NCI-H82 (cell line): ENCODE results near the gene RANBP3.
"Not testable (repeated sequence)": the region's sequence is repeated elsewhere in the genome, so short reads cannot be mapped to it uniquely, and the experiment has no call there.

ENCODE experiments used
- DNase-seq: peaks from one replicate; lab custom pipeline; 2025; lab: John Stamatoyannopoulos, UW

The RANBP3 gene

GRCh38 chr19:5903624-5904351 is 74.2 kb downstream of the RANBP3 start, which contains the start of gene NDUFA11:
NDUFA11 (minus strand) TSS chr19:5903790; CDS start chr19:5903708, 82 bp downstream.
- DNase-seq = peak; percentile 98

- peak; percentile 42 for DNase-seq
Observed at GRCh38 chr19:5903056-5903623, 74.8 kb downstream of the RANBP3 start.

- no peak for DNase-seq
Observed at GRCh38 chr19:5900976-5901375, 77.0 kb downstream of the RANBP3 start.

- DNase-seq = no peak
Observed at GRCh38 chr19:5899728-5900526, 78.0 kb downstream of the RANBP3 start.

GRCh38 chr19:5897189-5897969 is 80.6 kb downstream of the RANBP3 start:
- DNase-seq = no peak

- DNase-seq = no peak
Observed at GRCh38 chr19:5896365-5897076, 81.4 kb downstream of the RANBP3 start.

- DNase-seq = no peak
Observed at GRCh38 chr19:5895890-5896289, 82.0 kb downstream of the RANBP3 start.

- no peak for DNase-seq
Observed at GRCh38 chr19:5895409-5895808, 82.5 kb downstream of the RANBP3 start.

GRCh38 chr19:5894704-5895349 is 83.1 kb downstream of the RANBP3 start:
- DNase-seq = no peak

GRCh38 chr19:5893907-5894703 is 83.8 kb downstream of the RANBP3 start:
- no peak for DNase-seq

GRCh38 chr19:5893296-5893903 is 84.5 kb downstream of the RANBP3 start:
- DNase-seq = no peak

GRCh38 chr19:5892772-5893275 is 85.1 kb downstream of the RANBP3 start:
- no peak for DNase-seq

- peak; percentile 48 for DNase-seq
Observed at GRCh38 chr19:5891938-5892771, 85.8 kb downstream of the RANBP3 start.

- DNase-seq = peak; percentile 23
Observed at GRCh38 chr19:5891572-5891937, 86.4 kb downstream of the RANBP3 start.

- no peak for DNase-seq
Observed at GRCh38 chr19:5890099-5890498, 87.8 kb downstream of the RANBP3 start.

GRCh38 chr19:5889288-5889971 is 88.5 kb downstream of the RANBP3 start:
- DNase-seq = no peak

GRCh38 chr19:5884065-5884811 is 93.7 kb downstream of the RANBP3 start:
- not testable (repeated sequence) for DNase-seq
